Erythroblast (primary cell): Measurements from ENCODE around the gene DOCK4.

Source experiments
- DNase-seq, 2 experiments: peaks; one replicate each; lab custom pipeline; 2025; lab: John Stamatoyannopoulos, UW
- GATA1 ChIP-seq: IDR thresholded peaks from 2 replicates; pipeline ENCODE4 v1.6.1; 2011; ENCODE audit warnings: low read depth, mild to moderate bottlenecking, control low read depth, low read length, moderate library complexity
- POLR2A ChIP-seq: IDR thresholded peaks from 2 replicates; pipeline ENCODE4 v1.6.1; 2011; ENCODE audit warnings: mild to moderate bottlenecking, low read length

Gene DOCK4

DNA sequence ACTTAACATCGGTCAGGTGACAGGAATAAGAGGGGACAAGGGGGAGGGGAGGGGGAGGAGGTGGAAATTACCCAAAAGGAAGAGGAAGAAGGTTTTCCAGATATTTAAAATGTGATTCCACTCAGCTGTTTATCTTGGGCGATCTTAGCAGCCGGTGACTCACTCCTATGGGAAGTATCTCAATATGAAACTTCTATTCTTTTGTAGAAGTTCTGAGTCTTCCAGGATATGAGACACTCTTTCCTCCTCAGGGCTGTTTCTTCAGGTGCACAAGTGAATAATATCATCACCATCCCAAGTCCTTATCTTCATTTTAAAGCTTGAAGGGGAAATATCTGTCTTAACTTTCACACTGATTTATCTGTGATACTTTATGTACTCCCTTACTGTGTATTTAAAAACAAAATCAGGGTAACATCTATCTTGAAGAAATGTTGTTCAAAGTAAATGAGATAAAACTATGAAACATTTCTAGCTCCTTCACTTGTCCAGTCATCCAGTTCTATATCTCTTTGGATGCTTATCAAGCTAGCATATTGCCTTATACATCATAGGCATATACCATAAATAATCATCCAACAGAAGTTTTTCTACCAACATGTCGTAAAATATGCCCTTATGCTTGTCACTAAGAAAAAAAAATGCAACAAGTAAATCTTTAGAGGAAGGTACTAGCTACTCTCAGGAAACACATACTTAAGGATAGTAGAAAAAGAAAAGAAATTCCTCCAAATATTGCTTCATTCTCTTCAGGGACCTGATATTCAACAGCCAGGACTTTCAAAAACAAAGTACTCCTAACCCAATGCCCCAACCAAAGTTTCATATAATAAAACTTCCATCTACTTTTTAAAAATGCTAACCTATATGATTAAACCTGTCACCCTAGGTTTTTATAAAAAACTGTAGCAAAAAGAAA, 13.7 kb downstream of the DOCK4 start:
- TF ChIP-seq POLR2A, result no peak
- no peak for DNase-seq

DNA sequence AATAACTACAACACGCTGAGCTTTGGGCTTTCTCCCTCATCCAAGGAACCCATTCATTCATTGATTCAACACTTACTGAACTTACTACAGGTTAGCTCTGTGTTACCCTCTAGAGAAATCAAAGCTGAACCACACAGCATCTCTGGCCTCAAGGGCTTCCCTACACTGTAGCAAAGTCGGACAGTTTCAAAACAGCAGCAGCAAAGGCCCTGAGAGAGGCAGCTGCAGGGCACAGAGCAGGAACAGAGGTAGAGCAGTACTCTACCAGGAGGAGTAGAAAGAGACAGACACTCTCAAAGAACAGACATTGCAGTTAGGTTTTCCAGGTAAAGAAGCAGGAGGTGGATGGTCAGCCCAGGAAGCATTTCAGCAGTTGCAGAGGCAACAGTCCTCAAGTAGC, 16.1 kb downstream of the DOCK4 start:
- no peak for TF ChIP-seq GATA1
- no peak for TF ChIP-seq POLR2A
- no peak for DNase-seq

DNA sequence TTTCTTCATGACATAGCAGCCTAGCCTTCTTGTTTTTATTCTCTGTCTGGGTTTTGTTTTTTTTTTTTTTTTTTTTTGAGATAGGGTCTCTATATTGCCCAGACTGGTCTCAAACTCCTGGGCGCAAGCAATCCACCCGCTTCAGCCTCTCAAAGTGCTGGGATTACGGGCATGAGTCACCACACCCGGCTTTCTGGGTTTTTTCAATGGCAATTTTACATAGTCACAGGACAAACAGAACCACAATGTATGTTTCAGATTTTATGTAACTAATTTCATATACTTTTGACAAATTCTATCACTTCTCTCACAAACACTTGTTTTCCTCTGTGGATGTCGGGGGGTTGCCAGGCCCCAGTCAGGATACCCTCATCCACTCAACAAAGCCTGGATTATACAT, 16.5 kb downstream of the DOCK4 start:
- no peak for DNase-seq
- TF ChIP-seq POLR2A, result no peak
- TF ChIP-seq GATA1, result no peak

DNA sequence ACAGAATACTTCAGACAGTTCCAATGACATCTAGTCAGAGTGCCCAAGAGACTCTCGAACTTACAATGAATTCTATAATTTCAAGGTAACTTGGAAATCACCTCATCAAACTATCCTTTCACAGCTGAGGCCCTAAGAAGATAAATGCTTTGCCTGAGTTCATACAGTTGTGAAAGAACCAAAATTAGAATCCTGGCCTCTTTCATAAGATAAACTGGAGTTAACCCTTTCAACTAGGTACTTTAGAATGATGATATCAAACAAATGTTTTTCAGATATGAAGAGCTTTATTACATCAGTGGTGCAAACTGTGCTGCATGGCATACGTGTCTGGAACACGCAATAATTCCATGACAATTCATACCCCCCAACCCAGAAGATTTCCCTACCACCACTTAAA, 17.9 kb downstream of the DOCK4 start:
- DNase-seq, result no peak
- TF ChIP-seq GATA1, result no peak
- no peak for TF ChIP-seq POLR2A

DNA sequence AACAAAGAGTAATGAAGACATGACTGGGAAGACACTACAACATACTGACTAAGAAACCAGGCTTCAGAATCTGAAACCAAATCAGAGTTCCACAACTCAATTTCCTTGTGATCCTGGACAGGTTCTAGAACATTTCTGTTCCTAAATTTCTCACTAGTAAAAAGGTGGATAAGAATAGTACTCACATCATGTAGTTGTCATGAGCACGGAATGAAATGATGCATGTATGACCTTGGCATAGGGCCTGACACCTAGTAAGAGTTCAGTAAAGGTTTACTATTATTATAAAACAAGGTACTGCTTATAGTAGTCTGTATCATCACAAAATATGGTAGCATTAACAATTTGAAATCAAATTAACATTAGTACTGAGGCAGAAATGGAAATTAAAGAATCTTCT, 19.9 kb downstream of the DOCK4 start:
- no peak for DNase-seq
- TF ChIP-seq GATA1 (no peak), POLR2A (no peak)

DNA sequence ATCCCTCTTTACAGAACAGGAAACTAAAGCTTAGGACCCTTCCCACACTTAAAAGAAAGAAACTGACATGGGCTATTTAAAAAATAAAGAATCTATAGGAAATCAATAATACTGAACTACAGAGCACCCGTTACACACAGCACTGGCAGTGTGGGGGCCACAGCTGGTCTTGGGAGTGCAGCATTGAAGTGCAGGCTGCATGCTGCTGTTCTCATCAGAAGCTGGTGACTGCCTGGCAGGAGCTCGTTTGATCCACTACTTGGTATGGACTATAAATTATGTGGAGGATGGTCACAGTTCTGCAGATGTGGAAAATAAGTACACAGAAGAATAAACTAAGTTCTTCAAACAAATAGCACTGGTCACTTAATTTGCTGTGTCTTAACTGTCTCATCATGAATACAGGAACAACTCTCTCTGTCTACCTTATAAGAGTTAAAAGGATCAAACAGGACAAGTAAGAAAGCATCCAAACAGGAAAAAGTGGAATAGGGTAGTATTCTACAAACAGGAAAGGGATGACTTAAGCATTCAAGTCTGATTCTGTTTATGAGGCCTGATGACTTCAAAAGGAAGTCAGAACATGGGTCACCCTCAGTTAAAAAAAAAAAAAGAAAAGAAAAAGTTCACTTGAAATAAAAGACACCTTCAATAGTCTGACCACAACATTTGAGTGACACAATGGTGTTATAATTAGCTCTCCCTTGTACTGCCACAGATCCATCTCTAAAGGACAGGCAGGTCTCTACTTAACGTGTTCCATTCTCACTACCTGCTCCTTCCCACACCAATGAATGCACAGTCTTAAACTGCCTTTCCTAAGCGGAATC, 21.0 kb downstream of the DOCK4 start:
- no peak for DNase-seq
- TF ChIP-seq POLR2A (no peak), GATA1 (no peak)

DNA sequence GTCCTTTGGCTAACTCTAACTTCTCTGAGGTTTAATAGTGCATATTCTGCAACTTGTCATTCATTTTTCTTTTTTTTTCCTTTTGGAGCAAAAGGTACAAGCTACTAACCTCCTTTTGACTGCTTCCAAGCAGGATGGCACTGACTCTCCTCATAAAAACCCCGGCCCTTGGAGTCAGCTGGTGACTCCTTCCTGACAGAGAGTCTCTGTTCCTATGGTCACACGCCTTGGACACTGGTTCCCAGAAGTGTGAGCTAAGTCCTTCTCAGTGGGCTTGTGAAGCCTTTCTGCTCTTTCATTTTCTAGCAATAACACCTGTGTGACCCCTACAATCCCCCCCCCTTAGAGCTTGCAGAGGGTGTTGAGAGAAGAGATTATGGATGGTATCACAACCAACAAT, 21.7 kb downstream of the DOCK4 start:
- TF ChIP-seq POLR2A, result no peak
- no peak for TF ChIP-seq GATA1
- DNase-seq, result no peak

DNA sequence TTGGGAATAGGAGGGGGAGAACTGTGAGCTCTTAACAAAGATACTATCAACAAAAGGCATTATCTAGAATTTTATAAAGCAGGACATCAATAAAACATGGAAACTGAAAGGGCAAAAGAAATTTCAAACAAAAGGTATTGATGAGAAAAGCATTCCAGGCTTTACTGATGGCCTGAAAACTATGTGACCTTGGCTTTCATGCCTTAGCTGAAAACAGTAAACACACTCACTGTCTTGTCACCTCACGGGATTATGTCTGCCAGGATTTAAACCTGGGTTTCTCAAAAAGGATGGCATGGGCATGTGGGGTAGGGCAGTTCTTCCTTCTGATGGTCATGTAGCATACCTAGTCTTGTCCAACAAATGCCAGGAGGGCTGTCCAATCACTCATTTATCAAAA, 22.9 kb downstream of the DOCK4 start:
- TF ChIP-seq GATA1 (no peak), POLR2A (no peak)
- DNase-seq, result no peak

DNA sequence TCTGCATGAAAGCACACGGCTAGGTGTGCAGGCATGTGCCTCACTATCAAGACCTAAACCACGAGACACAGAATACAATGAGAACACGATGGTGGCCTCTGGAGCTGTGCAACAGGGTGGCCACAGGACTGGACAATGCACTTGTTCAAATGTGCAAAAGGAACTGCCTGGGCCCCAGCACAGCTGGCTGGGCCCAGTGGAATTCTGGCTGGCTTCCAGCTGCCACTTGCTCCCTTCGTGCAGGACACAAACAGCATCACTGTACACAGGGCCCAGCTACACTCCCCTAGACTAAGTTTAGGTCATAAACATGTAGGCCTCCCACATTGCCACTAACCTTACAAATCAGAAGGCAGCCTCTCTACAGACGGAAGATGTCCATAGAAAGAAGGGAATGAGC, 23.4 kb downstream of the DOCK4 start:
- TF ChIP-seq POLR2A, result no peak
- no peak for TF ChIP-seq GATA1
- no peak for DNase-seq

DNA sequence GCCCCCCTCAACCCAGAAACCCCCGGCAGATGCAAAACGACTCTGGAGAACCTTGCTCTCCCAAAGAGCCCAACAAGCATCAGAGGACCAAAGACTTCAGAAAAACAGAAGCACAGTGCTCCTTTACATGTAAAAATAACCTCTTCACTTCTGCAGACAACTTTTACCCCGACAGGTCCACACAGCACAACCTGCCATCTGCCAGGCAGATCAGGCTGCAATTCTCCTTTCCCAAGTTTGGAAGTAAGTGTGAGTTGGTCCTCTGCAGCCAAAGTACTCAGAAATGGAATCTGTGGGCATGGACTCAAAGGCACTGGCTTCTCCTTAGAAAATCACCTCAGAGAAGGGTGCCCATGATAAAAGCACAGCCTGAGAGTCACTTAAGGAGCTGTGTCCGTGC, 26.0 kb downstream of the DOCK4 start:
- no peak for TF ChIP-seq POLR2A
- no peak for TF ChIP-seq GATA1
- DNase-seq, result no peak

DNA sequence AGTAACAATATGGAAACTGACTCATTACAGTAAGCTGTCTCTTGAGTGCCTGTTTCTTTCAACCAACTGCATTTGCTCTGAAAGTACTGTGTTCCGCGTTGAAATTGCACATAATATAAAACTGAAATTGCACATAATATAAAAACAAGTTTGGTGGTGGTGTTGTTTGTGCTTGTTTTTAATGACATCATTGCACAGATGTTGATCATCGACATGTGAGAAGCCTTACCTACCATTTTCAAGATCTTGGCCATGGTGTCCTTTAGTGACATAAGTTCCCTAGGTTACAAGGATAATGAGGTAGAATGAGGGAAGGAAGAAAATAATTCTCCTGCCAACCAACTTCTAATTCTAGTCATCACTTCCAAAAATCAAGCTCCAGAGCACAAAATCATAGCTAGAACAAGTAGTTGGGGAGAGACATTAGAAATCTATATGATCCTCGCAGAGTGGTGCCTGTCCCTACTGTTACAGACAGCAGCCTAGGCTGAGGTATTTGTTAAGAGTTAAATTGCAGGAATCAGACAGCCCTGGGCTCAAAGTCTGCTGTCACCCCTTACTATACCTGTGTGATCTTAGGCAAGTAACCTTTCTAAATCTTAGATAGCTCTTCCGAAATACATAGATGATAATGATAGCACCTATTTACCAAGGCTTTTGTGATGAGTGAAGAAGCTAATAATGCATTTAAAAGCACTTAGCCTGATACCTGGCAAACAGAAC, 29.3 kb downstream of the DOCK4 start:
- no peak for DNase-seq
- no peak for TF ChIP-seq GATA1
- no peak for TF ChIP-seq POLR2A

DNA sequence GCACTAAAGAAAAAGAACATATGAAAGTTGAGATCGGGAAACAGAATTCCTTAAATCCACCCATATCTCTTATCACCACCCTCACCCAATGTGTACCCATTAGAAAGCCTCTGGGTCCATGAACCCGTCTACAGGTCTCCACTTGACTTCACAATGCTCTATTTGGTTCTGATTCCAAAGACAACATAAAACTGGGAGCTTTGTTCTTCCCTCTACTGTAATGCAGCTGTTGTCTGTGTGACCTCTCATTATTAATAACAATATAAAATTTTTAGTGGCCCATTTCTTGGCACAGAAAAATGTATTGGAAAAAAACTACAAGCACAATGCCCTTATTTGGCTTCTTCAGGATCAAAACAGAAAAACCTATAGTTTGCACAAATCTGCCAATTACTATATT, 30.0 kb downstream of the DOCK4 start:
- DNase-seq, result no peak
- TF ChIP-seq GATA1 (no peak), POLR2A (no peak)

DNA sequence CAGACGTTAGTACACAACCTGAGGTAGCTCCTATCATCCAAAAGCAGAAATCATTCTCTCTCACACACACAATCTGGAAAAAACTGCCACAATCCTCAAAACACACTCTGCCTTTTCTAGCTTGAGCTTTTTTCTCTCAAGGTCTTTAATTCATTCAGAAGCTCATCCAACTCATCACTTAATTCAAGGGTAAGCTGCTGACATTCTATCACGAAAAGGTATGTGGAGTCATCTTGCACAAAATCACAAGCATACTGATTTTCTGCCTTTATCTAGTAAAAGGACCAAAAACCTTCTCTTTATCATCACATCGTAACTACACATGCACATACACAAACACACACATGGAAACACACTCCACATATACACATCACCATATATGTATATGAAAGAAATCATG, 32.0 kb downstream of the DOCK4 start:
- no peak for TF ChIP-seq GATA1
- no peak for TF ChIP-seq POLR2A
- no peak for DNase-seq

DNA sequence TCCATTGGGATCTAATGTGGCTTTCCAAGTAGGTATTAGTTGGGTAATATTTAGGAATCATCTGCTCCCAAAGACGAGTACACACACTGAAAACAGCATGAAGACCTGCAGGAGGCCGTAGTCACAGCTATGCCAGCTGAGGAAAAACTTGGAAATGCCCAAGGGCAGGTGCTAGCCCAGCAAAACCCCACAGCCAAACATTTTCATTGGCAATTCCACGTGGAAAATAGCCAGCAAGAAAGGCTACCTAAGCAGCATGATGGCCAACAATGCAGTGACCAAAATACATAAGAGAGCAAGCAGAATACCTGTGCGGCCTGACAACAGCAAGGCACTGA, 32.7 kb downstream of the DOCK4 start:
- no peak for DNase-seq
- TF ChIP-seq GATA1 (no peak), POLR2A (no peak)
